HepG2 (cell line): ENCODE results near the gene SLC22A23. TPM values are rescaled to one million over a fixed set of nuclear protein-coding genes. Genes with fewer than 3 reads are reported as not detected.
A peak's percentile ranks its signal among the peaks of the same experiment; 100 is the strongest.

Experiments used
- CBX5 ChIP-seq: sonication (generic); formaldehyde crosslinking; IDR thresholded peaks from 2 replicates; pipeline ENCODE4 v1.4.0; 2020; ENCODE audit warnings: missing genetic modification reagents, borderline replicate concordance
- DNMT3B ChIP-seq: conservative IDR thresholded peaks from 2 replicates; pipeline ENCODE4 v1.6.1; 2016; ENCODE audit warnings: missing biosample characterization, control low read depth
- HNRNPK ChIP-seq: fragments of 200-400 bp; formaldehyde crosslinking; IDR thresholded peaks from 2 replicates; pipeline ENCODE4 v1.6.1; 2018; ENCODE audit warnings: low read length, low read depth, moderate library complexity, mild to moderate bottlenecking; ENCODE audit not compliant: poor library complexity, severe bottlenecking
- HOMEZ ChIP-seq: IDR thresholded peaks from 2 replicates; pipeline ENCODE4 v1.6.1; 2016; ENCODE audit warnings: low read depth
- LRRFIP1 ChIP-seq: sonication (generic); formaldehyde crosslinking; conservative IDR thresholded peaks from 2 replicates; pipeline ENCODE4 v1.4.0; 2020; ENCODE audit warnings: missing genetic modification reagents
- MATR3 ChIP-seq: sonication (generic); formaldehyde crosslinking; IDR thresholded peaks from 2 replicates; pipeline ENCODE4 v1.4.0; 2020; ENCODE audit warnings: missing genetic modification reagents
- MIER3 ChIP-seq: IDR thresholded peaks from 2 replicates; pipeline ENCODE4 v1.6.1; 2016; ENCODE audit warnings: missing compliant biosample characterization, borderline replicate concordance
- NFKBIZ ChIP-seq: IDR thresholded peaks from 2 replicates; pipeline ENCODE4 v1.6.1; 2018; ENCODE audit warnings: missing genetic modification reagents, missing compliant biosample characterization
- PHF8 ChIP-seq: sonication (generic); formaldehyde crosslinking; IDR thresholded peaks from 2 replicates; pipeline ENCODE4 v1.5.0; 2020; ENCODE audit warnings: missing genetic modification reagents
- XBP1 ChIP-seq: sonication (generic); formaldehyde crosslinking; IDR thresholded peaks from 2 replicates; pipeline ENCODE4 v1.5.0; 2020; ENCODE audit warnings: missing genetic modification reagents
- ZFP36 ChIP-seq: fragments of 150-350 bp; IDR thresholded peaks from 2 replicates; pipeline ENCODE4 v1.6.1; 2018; ENCODE audit warnings: borderline replicate concordance, low read length, low read depth; ENCODE audit not compliant: partially characterized antibody
- ZFX ChIP-seq: sonication (generic); formaldehyde crosslinking; IDR thresholded peaks from 2 replicates; pipeline ENCODE4 v1.4.0; 2020; ENCODE audit warnings: mild to moderate bottlenecking, low read depth, missing genetic modification reagents, moderate library complexity
- ZNF354B ChIP-seq: sonication (generic); formaldehyde crosslinking; IDR thresholded peaks from 2 replicates; pipeline ENCODE4 v1.8.0; 2022; ENCODE audit warnings: mild to moderate bottlenecking, missing genetic modification reagents
- ZNF547 ChIP-seq: sonication (generic); formaldehyde crosslinking; IDR thresholded peaks from 2 replicates; pipeline ENCODE4 v1.5.1; 2020; ENCODE audit warnings: mild to moderate bottlenecking, missing genetic modification reagents
- ZNF574 ChIP-seq: sonication (generic); formaldehyde crosslinking; IDR thresholded peaks from 2 replicates; pipeline ENCODE4 v1.4.0; 2020; ENCODE audit warnings: missing genetic modification reagents
- ZNF674 ChIP-seq: sonication (generic); formaldehyde crosslinking; IDR thresholded peaks from 2 replicates; pipeline ENCODE4 v1.5.0; 2020; ENCODE audit warnings: low read depth, mild to moderate bottlenecking, missing genetic modification reagents
- ZNF687 ChIP-seq: sonication (generic); formaldehyde crosslinking; IDR thresholded peaks from 2 replicates; pipeline ENCODE4 v1.5.1; 2020; ENCODE audit warnings: mild to moderate bottlenecking, missing genetic modification reagents, moderate library complexity
- ZSCAN20 ChIP-seq: sonication (generic); formaldehyde crosslinking; IDR thresholded peaks from 2 replicates; pipeline ENCODE4 v1.4.0; 2020; ENCODE audit warnings: missing genetic modification reagents, mild to moderate bottlenecking, borderline replicate concordance
- polyA plus RNA-seq, 8 experiments: library from polyadenylated mRNA; depleted of rRNA in 3 of 8; stranded (reverse) in 7 of 8; unstranded in 1 of 8; fragments of >200 nt; fragmentation: Illumina TruSeq in 4 of 8; extraction: Trizol in 4 of 8; gene quantifications; 2 replicates each; pipeline versions ENCODE4 v1.2.1 to v1.2.3, GENCODE V29; 2011 to 2016; ENCODE audit warnings: low read depth in 4 of 8, missing spikeins in 1 of 8, mixed read lengths in 1 of 8; ENCODE audit not compliant: insufficient read depth in 1 of 8
- total RNA-seq, 5 experiments: library from RNA; depleted of rRNA; stranded (reverse); fragments of >200 nt; fragmentation: Illumina TruSeq; extraction: Trizol; gene quantifications; 2 replicates each; pipeline ENCODE4 v1.2.3, GENCODE V29; 2016; ENCODE audit warnings: low read depth in 1 of 5

The SLC22A23 gene
- total and polyA plus RNA-seq, 2 of the 13 experiments (the other 11 are each of a cell fraction or from before 2014, with no cell fraction given) = 11.8 to 17.5 TPM

GRCh38 chr6:3380344-3381232 lies 76.3 kb downstream of the SLC22A23 start (continued):
- TF ChIP-seq ZNF687 (peak; percentile 92), PHF8 (CRISPR knock-in tag) (no peak), MATR3 (no peak), ZFP36 (no peak), NFKBIZ (peak; percentile 96), HNRNPK (no peak), ZSCAN20 (CRISPR knock-in tag) (no peak; the same call in 1 of the 2 replicates), DNMT3B (no peak; the same call in 1 of the 2 replicates), ZNF354B (CRISPR knock-in tag) (peak; percentile 80; the same call in 1 of the 2 replicates), ZNF674 (CRISPR knock-in tag) (no peak), XBP1 (no peak), ZFX (CRISPR knock-in tag) (peak; percentile 95), HOMEZ (CRISPR knock-in tag) (peak; percentile 50), ZNF547 (CRISPR knock-in tag) (no peak), LRRFIP1 (CRISPR knock-in tag) (no peak), CBX5 (CRISPR knock-in tag) (0 out of 2 replicates have a peak, but pooled peaks have one; percentile 10), MIER3 (CRISPR knock-in tag) (peak; percentile 83), ZNF574 (CRISPR knock-in tag) (peak; percentile 87)
